C1 segment of cervical spinal cord (tissue), 14 donors: ENCODE measurements around the gene RUBCNL.

Experiments used
- DNase-seq, 14 donors: peaks; one replicate each; lab custom pipeline; 2025; lab: John Stamatoyannopoulos, UW

Gene RUBCNL

DNA sequence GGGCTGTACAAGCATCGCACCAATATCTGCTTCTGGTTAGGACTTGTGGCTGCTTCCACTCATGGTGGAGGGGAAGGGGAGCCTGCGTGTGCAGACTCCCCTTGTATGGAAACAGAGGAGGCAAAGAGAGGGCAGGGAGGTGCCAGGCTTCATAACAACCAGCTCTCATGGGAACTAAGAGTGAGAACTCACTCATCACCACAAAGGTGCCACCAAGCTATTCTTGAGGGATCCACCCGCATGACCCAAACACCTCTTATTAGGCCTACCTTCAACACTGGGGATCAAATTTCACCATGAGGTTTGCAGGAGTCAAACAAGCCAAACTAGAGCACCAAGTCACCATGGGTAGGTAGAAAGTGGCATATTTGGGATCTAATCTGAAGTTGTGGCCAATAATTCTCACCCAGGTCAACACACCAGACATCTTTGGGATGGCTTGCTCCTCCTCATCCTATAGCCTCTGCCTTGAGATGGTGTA, 46.4 kb downstream of the RUBCNL start:
- no peak for DNase-seq

DNA sequence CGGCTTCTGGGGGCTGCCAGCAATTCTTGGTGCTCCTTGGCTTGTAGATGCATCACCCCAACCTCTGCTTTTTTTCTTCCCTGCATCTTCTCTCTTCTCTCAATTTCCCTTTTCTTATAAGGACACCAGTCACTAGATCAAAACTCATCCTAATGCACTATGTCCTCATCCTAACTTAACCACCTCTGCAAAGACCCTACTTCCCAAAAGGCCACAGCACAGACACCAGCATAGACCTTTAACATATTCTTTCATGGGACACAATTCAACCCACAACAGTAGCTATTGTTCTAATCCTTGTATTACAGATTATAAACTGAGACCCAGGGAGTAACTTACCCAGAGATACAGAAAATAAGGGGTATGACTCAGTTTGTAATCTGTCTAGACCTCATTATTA, 47.0 kb downstream of the RUBCNL start:
- DNase-seq: no peak

- DNase-seq: no peak
Observed at GRCh38 chr13:46339035-46339666, 47.9 kb downstream of the RUBCNL start.

GRCh38 chr13:46337700-46338099, 49.4 kb downstream of the RUBCNL start:
- no peak for DNase-seq

GRCh38 chr13:46334035-46334822, 52.8 kb downstream of the RUBCNL start:
- DNase-seq: no peak

DNA sequence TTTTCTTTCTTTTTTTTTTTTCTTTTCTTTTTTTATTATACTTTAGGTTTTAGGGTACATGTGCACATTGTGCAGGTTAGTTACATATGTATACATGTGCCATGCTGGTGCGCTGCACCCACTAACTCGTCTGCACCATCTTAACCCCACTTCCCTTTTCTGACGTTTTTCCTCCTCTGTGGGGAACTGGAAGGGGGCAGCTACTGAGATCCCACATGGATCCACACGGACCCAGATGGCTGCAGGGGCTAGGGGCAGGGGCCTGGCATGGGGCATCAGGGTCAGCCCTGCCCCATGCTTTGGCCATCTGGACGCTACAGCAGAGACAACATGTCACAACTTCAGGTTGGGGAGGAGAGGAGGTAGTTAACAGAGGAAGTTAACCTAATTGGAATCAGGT, 54.3 kb downstream of the RUBCNL start:
- DNase-seq: no peak

- no peak for DNase-seq
Observed at GRCh38 chr13:46329624-46330023, 57.4 kb downstream of the RUBCNL start.

DNA sequence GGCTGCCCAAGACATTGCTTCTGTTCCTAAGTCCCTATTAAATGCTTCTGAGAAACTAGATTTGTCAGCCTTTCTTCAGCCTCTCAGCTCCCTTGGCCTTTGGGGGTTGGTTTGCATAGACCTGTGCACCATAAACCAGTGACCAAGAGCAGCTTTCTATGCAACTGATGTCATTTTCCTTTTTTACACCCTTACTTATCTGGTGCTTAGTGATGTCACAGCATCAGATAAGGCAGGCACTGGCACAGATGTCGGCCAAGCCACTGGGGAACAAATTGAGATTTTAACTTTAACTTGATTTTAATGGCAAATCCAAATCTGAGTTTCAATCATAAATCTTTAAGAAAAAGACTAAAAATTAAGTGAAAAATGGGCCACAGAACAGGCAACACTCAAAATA, 59.8 kb downstream of the RUBCNL start:
- no peak for DNase-seq

DNA sequence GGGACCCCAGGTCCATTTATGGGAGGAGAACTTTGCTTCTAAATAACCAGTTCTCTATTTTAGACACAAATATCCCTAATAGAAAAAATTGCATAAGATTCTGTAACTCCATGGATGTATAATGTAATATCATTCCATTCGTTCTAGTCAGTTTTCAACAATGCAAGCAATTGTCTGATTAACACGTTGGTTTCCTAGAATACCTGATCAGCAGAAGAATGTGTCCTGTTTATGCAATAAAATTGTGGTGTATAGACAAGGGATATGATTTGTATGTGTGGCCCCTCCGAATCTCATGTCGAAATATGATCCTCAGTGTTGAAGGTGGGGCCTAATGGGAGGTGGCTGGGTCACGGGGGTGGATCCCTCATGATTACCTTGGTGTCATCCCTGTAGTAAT, 62.1 kb downstream of the RUBCNL start:
- DNase-seq: no peak

DNA sequence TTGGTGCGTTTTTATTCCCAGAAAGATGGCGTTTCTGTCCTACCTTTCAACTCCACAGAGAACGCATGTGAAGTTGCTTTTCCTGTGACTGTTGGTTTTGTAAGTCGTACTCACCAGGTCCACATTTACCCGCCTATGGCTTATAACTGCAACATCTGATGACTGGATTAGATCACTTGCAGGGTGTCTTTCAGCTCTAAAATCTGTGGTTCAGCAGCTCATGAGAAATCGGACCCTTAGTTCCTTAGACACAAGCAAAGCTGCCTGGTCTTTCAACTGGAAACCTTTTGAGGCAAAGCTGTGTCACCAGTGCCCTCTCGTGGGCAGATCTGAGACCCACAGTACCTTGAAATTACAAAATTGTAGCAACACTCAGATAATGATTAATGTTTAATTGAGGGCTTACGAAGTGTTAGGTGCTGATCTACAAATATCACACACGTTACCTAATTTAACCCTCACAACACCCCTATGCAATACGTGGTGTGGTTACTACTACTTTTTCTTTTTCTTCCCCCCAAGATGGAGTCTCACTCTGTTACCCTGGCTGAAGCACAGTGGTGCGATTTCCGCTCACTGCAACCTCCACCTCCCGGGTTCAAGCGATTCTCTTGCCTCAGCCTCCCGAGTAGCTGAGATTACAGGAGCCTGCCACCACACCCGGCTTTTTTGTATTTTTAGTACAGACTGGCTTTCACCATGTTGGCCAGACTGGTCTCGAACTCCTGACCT, 65.4 kb downstream of the RUBCNL start:
- peak in 6 of 14 donors; percentile 2 to 32 (median 20) for DNase-seq

- DNase-seq: no peak
Observed at GRCh38 chr13:46320821-46321220, 66.2 kb downstream of the RUBCNL start.

DNA sequence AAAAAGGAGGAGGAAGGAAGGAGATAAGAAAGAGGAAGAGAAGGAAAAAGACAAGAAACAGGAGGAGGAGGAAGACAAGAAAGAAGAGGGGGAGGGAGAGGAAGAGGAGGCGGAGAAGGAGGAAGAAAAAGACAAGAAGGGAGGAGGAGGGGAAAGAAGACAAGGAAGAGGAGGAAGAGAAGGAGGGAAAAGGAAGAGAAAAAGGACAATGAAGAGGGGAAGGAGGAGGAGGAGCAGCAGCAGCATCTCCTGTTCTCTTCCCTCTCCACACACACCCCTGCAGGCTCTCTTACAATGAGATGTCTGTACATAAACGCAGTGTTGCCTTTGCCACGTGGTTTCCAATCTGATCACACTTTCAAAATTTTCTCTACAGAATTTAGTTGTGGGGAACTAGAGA, 66.6 kb downstream of the RUBCNL start:
- DNase-seq: no peak

GRCh38 chr13:46318986-46319385, 68.1 kb downstream of the RUBCNL start:
- no peak for DNase-seq

DNA sequence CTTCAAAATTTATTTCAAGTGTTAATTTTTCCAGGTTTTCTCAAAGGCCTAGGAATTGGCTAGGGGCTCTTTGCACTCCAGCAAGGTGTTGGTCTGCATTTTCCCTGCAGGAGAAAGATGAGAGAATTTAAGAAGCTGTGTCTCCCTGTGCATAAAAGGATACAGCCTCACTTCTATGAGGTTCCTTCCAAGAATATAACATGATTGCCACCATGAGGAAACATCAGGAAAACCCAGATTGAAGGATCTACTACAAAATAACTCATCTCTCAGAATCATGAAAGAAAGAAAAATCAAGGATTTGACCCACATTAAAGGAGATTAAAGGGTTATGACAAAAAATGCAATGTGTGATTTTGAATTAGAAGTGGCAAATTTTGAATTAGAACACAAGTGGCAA, 69.9 kb downstream of the RUBCNL start:
- no peak for DNase-seq

GRCh38 chr13:46315491-46316075, 71.5 kb downstream of the RUBCNL start:
- no peak for DNase-seq

- no peak for DNase-seq
Observed at GRCh38 chr13:46315036-46315435, 72.0 kb downstream of the RUBCNL start.

- DNase-seq: no peak
Observed at GRCh38 chr13:46314587-46314986, 72.5 kb downstream of the RUBCNL start.

GRCh38 chr13:46313432-46314257, 73.4 kb downstream of the RUBCNL start:
- no peak for DNase-seq

GRCh38 chr13:46313024-46313423, 74.0 kb downstream of the RUBCNL start:
- DNase-seq: no peak

- DNase-seq: no peak
Observed at GRCh38 chr13:46311217-46311616, 75.8 kb downstream of the RUBCNL start.

GRCh38 chr13:46310066-46310465, 77.0 kb downstream of the RUBCNL start:
- DNase-seq: no peak
